ENCODE measurements around the gene PDRG1. TPM values are rescaled to one million over a fixed set of nuclear protein-coding genes. Genes with fewer than 3 reads are reported as not detected.
"Not testable (repeated sequence)": the region's sequence is repeated elsewhere in the genome, so short reads cannot be mapped to it uniquely, and the experiment has no call there.

Gene PDRG1
- polyA plus RNA-seq, 1 donor from 2014 or later: 50.6 TPM

DNA sequence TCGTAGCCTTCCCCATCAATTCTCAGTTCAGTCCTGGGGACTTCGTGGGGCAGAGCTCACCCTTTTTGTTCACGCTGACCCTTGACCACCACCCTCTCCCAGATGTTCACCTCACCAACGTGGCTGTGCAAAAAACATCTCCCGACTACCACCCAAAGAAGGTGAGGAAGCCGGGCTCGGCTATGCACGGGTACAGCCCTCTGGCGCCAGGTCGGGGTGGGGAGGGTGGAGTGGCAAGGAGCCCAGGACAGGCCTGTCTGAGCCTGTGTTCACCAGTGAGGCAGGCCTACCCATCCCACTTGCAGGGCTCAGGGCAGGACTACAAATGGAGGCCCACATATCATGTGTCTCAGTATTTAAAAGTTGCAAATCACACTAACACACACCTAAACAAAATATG lies 18.1 kb downstream of the PDRG1 start:
- Histone ChIP-seq H4K20me1 (ENCODE audit: insufficient read depth) (no peaks in the 10 kb centered on the region), H2AFZ (ENCODE audit: low read depth, low read length) (no peak overlapping the region), H3K9me3 (ENCODE audit: low read length) (no peaks in the 10 kb centered on the region), H3K79me2 (replicated peaks; ENCODE audit: insufficient read depth, low read length) (no peaks in the 10 kb centered on the region), H3F3A (ENCODE audit: insufficient read depth, low read length, poor library complexity, severe bottlenecking) (no peaks in the 10 kb centered on the region), H3K4me3 (ENCODE audit: low read length) (no peak overlapping the region), H3K9me2 (ENCODE audit: insufficient read depth, low read length) (no peaks in the 10 kb centered on the region), H3K4me2 (ENCODE audit: low read length) (no peak overlapping the region), H3K9ac (ENCODE audit: low read length) (no peak overlapping the region), H3K27me3 (ENCODE audit: insufficient read depth, low read depth, low read length) (no peaks in the 10 kb centered on the region), H3K27ac (ENCODE audit: low read length) (no peak overlapping the region), H3K36me3 (ENCODE audit: insufficient read depth, low read length) (no peaks in the 10 kb centered on the region)
- no peak for TF ChIP-seq MXI1 (conservative IDR thresholded peaks at IDR 0.05; ENCODE audit: poor library complexity, severe bottlenecking)
- TF ChIP-seq, protein P1, sequence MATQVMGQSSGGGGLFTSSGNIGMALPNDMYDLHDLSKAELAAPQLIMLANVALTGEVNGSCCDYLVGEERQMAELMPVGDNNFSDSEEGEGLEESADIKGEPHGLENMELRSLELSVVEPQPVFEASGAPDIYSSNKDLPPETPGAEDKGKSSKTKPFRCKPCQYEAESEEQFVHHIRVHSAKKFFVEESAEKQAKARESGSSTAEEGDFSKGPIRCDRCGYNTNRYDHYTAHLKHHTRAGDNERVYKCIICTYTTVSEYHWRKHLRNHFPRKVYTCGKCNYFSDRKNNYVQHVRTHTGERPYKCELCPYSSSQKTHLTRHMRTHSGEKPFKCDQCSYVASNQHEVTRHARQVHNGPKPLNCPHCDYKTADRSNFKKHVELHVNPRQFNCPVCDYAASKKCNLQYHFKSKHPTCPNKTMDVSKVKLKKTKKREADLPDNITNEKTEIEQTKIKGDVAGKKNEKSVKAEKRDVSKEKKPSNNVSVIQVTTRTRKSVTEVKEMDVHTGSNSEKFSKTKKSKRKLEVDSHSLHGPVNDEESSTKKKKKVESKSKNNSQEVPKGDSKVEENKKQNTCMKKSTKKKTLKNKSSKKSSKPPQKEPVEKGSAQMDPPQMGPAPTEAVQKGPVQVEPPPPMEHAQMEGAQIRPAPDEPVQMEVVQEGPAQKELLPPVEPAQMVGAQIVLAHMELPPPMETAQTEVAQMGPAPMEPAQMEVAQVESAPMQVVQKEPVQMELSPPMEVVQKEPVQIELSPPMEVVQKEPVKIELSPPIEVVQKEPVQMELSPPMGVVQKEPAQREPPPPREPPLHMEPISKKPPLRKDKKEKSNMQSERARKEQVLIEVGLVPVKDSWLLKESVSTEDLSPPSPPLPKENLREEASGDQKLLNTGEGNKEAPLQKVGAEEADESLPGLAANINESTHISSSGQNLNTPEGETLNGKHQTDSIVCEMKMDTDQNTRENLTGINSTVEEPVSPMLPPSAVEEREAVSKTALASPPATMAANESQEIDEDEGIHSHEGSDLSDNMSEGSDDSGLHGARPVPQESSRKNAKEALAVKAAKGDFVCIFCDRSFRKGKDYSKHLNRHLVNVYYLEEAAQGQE (IDR thresholded peaks at IDR 0.05; ENCODE audit: borderline replicate concordance): no peak
- TF ChIP-seq EZH2 (IDR thresholded peaks at IDR 0.05; ENCODE audit: borderline replicate concordance, insufficient read depth, low read length, poor library complexity, severe bottlenecking): no peak
- TF ChIP-seq POLR2AphosphoS5 (IDR thresholded peaks at IDR 0.05): no peak
- no peak for TF ChIP-seq TAF1 (IDR thresholded peaks at IDR 0.05; ENCODE audit: low read depth)
- TF ChIP-seq EP300 (conservative IDR thresholded peaks at IDR 0.05; ENCODE audit: poor library complexity, severe bottlenecking): no peak
- no peak for TF ChIP-seq RAD21 (conservative IDR thresholded peaks at IDR 0.05)
- no peak for TF ChIP-seq SMC3 (conservative IDR thresholded peaks at IDR 0.05; ENCODE audit: poor library complexity)
- TF ChIP-seq, protein P2, sequence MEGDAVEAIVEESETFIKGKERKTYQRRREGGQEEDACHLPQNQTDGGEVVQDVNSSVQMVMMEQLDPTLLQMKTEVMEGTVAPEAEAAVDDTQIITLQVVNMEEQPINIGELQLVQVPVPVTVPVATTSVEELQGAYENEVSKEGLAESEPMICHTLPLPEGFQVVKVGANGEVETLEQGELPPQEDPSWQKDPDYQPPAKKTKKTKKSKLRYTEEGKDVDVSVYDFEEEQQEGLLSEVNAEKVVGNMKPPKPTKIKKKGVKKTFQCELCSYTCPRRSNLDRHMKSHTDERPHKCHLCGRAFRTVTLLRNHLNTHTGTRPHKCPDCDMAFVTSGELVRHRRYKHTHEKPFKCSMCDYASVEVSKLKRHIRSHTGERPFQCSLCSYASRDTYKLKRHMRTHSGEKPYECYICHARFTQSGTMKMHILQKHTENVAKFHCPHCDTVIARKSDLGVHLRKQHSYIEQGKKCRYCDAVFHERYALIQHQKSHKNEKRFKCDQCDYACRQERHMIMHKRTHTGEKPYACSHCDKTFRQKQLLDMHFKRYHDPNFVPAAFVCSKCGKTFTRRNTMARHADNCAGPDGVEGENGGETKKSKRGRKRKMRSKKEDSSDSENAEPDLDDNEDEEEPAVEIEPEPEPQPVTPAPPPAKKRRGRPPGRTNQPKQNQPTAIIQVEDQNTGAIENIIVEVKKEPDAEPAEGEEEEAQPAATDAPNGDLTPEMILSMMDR (IDR thresholded peaks at IDR 0.05; ENCODE audit: poor library complexity, severe bottlenecking): no peak

DNA sequence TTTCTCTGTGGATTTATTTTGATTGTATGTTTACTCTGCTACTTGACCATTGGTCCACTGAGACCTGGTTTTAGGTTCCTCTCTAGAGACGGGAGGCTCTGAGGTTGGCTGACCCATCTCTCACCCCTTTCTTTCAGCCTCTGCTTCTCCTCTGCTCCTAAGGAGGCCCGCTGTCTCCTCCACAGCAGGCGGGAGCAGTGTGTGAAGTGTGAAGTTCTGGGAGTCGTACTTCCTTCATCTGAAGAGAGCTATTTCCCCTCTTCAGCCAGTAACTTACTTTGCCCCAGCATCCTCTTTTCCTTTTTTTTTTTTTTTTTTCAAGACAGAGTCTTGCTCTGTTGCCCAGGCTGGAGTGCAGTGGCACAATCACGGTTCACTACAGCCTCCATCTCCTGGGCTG lies 21.1 kb downstream of the PDRG1 start:
- no peaks in the 10 kb centered on the region for H3F3A ChIP-seq (ENCODE audit: insufficient read depth, low read length, poor library complexity, severe bottlenecking)
- H3K9ac ChIP-seq (ENCODE audit: low read length): no peak overlapping the region
- no peaks in the 10 kb centered on the region for H3K79me2 ChIP-seq (replicated peaks; ENCODE audit: insufficient read depth, low read length)
- no peak overlapping the region for H2AFZ ChIP-seq (ENCODE audit: low read depth, low read length)
- H3K27ac ChIP-seq (ENCODE audit: low read length): no peak overlapping the region
- no peaks in the 10 kb centered on the region for H4K20me1 ChIP-seq (ENCODE audit: insufficient read depth)
- TF ChIP-seq SMC3 (conservative IDR thresholded peaks at IDR 0.05; ENCODE audit: poor library complexity) (no peak), RAD21 (conservative IDR thresholded peaks at IDR 0.05) (no peak), POLR2AphosphoS5 (IDR thresholded peaks at IDR 0.05) (no peak)
- H3K27me3 ChIP-seq (ENCODE audit: insufficient read depth, low read depth, low read length): no peaks in the 10 kb centered on the region
- no peaks in the 10 kb centered on the region for H3K36me3 ChIP-seq (ENCODE audit: insufficient read depth, low read length)
- no peaks in the 10 kb centered on the region for H3K9me2 ChIP-seq (ENCODE audit: insufficient read depth, low read length)
- H3K4me2 ChIP-seq (ENCODE audit: low read length): no peak overlapping the region
- no peaks in the 10 kb centered on the region for H3K9me3 ChIP-seq (ENCODE audit: low read length)
- H3K4me3 ChIP-seq (ENCODE audit: low read length): no peak overlapping the region

DNA sequence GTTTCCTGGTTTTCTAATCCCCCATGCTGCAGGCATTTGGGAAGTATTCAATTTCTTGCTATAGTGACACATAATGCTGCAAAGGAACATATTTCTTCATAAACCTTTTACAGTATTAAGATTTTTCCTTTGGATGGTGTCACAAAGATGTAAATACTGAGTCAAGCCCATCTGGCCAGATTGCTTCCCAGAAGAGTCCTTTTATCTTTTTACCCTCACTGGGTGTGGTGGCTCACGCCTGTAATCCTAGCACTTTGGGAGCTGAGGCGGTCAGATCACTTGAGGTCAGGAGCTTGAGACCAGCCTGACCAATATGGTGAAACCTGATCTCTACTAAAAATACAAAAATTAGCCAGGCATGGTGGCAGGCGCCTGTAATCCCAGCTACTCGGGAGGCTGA lies 22.2 kb downstream of the PDRG1 start:
- not testable (repeated sequence) for H3K27ac ChIP-seq (ENCODE audit: low read length); H3K4me3 ChIP-seq (ENCODE audit: low read length); H2AFZ ChIP-seq (ENCODE audit: low read depth, low read length); H3K9me2 ChIP-seq (ENCODE audit: insufficient read depth, low read length); H4K20me1 ChIP-seq (ENCODE audit: insufficient read depth); H3K36me3 ChIP-seq (ENCODE audit: insufficient read depth, low read length); H3K9me3 ChIP-seq (ENCODE audit: low read length); H3K4me2 ChIP-seq (ENCODE audit: low read length); H3K9ac ChIP-seq (ENCODE audit: low read length); H3K79me2 ChIP-seq (replicated peaks; ENCODE audit: insufficient read depth, low read length); H3F3A ChIP-seq (ENCODE audit: insufficient read depth, low read length, poor library complexity, severe bottlenecking); H3K27me3 ChIP-seq (ENCODE audit: insufficient read depth, low read depth, low read length)
